GM12873 (cell line): ENCODE results near the gene FYB2.

Source experiments
- TF ChIP-seq, protein P1 (sequence below): IDR thresholded peaks from 2 replicates; pipeline ENCODE4 v1.5.1; 2012; ENCODE audit warnings: low read depth, mild to moderate bottlenecking, moderate library complexity, low read length, control low read depth; ENCODE audit not compliant: insufficient read depth; ENCODE audit errors: missing control alignments

FYB2 gene

DNA sequence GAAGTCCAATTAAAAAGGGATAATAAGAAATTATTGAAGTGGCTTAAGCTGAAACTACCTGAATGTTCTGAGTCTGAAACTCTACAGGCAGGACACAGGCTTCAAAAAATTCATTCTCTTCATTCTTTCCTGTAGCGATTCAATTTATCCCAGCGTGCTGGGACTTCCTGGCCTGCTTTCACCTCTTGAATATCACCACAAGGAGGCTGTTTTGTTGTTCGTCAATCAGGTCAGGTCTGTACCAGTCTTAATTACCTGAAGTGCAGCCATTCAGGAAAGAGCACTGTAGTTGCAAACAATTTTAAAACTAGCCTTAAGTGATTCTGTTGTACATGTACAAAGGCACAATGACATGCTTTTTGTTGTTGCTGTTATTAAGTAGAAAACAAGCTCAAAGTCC lies 38.4 kb downstream of the FYB2 start:
- TF ChIP-seq, protein P1, sequence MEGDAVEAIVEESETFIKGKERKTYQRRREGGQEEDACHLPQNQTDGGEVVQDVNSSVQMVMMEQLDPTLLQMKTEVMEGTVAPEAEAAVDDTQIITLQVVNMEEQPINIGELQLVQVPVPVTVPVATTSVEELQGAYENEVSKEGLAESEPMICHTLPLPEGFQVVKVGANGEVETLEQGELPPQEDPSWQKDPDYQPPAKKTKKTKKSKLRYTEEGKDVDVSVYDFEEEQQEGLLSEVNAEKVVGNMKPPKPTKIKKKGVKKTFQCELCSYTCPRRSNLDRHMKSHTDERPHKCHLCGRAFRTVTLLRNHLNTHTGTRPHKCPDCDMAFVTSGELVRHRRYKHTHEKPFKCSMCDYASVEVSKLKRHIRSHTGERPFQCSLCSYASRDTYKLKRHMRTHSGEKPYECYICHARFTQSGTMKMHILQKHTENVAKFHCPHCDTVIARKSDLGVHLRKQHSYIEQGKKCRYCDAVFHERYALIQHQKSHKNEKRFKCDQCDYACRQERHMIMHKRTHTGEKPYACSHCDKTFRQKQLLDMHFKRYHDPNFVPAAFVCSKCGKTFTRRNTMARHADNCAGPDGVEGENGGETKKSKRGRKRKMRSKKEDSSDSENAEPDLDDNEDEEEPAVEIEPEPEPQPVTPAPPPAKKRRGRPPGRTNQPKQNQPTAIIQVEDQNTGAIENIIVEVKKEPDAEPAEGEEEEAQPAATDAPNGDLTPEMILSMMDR, result no peak

DNA sequence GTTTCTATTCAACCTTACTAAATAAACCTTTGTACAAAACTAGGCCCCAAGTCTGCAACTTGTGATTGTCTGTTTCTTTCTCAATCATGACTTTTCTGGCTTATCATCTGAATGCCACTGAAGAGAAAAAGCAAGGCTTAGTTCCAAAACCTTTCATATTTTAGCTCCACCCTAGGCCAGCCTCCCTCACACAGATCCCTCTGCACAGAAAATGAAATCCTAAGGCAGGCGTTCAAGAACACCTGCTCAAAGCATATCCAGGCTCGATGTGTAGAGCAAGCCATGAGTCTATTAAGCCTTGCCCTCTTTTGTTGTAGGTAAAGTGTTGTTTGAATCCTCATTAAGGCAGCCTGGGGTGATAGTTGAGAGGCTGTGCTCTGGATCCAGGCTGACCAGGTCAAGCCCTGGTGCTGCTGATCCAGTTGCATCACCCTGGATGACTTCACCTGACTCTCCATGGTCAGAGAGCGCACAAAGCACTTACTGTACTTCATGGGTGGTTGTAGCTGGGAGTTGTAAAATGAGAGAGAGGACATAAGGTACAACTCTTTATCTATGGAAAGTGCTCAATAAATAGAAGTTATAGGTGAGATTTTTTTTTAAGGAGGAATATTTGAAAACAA lies 39.0 kb downstream of the FYB2 start:
- TF ChIP-seq, protein P1, result no peak

DNA sequence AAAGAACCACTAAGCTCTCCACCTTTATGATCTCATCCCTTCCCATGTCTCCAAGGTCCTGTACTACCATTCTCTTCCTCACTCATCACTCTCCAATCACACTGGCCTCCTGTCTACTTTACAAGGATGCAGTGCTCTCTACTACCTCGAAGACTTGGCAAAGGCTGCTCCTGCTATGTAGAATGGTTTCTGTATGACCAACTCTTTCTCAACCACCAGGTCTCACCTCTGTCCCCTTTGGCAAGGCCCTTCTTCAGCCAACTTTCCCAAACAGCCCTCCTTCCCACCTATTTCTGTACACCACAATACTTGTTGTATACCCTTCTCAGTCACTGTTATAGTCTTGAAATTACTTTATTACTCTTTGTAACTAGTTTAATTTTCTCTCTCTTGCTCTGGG lies 41.2 kb downstream of the FYB2 start:
- TF ChIP-seq, protein P1, result no peak

DNA sequence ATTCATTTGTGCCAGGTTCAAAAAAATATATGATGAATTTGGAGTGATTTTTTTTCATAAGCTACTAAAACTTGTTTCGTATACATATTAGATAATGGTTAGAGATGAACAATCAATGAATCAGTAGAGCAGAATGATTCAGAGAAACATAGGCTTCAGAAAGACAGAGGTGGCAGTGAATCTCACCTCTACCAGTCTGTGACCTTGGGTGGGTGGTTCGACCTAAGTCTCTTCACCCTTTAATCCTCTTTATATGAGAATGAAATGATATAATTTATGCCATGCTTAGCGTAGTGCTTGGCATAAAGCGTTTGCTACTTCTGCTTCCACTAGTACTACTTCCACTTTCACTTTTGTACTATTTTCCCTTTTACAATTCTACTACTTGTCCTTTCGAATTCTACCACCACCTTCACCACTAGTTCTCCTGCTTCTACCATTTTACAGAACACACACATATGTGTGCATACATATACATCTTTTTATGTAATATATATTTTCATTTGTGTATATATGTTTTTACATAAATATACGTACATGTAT lies 45.1 kb downstream of the FYB2 start:
- TF ChIP-seq, protein P1, result no peak

DNA sequence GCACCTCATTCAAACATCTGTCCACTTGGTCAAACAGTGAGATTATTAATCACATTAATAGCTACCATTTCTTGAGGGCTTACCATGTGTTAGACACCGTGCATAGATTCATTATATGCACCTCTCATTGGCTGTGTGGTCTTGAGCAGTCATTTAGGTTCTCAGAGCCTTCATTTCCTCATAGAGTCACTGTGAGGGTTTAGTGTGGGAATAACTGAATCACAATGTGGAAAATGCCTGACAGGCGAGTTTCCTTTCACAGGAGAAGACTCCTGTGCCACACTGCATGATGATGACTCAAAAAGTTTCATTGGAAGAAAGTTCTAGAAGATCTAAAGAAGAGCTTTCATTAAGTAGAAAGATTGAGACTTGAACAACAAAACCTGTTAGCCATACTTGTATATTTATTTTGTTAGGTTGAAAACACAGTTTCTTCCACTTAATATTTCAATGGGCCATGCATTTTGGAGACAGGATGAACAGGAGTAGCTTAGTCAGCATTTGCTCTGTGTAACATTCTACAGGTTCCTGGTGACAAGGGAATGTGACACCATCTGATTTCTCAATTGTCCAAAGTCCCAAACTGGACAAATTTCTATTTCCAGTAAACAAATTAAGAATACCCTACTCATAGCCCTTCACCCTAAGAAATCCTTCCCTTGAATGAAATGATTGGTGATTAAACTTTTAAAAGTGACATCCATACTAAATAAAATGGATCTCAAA lies 45.7 kb downstream of the FYB2 start:
- TF ChIP-seq, protein P1, result no peak

DNA sequence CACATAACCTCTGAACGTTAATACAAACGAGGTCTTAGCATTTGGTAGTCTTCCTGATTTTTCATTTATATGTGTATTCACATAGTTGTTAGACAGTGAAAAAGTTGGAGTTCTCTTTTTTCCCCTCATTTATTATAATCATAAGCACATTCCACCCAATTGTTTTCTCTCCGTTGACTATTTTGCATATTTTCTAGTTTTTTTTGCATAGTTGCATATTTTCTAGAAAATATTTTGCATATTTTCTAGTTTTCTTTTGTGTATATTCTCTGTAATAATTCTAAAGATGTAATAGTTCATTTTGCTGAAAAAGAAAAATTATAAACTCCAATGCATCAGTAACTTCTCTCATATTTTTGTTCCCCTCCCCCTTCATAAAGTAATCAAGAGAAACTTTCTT lies 47.5 kb downstream of the FYB2 start:
- TF ChIP-seq, protein P1, result no peak

DNA sequence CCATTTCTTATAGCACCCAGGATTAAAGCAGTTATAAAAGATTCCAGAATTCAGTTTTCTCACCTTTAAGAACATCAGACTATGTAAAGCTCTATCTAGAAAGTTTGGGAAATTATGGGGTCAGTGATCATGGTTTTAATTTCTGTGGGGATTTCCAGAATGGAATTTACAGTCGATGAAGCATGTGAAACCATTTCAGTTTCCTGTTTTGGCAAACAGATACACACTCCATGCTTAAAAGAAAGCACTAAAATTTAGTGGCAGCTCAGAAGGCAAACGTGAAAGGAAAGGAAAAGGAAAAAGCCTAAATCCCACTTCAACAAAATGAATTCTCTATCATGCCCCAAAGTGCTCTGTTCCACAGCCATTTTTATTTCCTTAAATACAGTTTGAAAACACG lies 60.4 kb downstream of the FYB2 start:
- TF ChIP-seq, protein P1, result no peak
